ENCODE results near the gene SUN1.
A peak's percentile ranks its signal among the peaks of the same experiment; 100 is the strongest.
"Not testable (repeated sequence)": the region's sequence is repeated elsewhere in the genome, so short reads cannot be mapped to it uniquely, and the experiment has no call there.

Gene SUN1

DNA sequence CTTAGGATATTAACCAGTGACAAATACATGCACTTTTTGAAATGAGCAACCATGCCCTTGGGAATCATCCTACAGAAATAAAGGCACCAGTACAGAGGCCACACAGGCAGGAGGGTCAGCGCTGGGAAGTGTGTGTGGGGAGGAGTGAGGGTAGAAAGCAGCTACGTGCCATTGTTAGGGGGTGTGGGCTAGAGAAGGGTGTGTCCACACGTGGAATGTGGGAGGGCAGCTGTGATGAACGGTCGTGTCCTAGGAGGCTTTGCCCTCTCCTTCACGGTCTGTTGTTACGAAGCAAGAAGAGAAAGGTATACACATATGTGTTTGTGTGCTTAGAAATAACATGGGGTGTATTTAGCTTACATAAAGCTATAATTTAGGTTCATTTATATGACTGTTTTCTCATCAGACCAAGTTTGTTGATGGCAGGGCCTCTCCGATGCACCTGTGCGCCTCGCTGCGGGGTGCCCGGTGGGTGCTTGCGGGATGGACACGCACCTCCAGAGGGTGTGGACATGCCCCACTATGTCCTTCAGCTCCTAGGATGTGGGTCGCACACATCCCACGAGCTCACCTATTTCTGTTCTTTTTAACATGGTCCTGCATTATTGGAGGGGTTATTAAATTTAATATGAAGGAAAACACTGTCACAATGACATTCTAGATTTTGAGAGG is 27.2 kb downstream of the SUN1 start:
- no peak for DNase-seq

- DNase-seq, result no peak
Observed at GRCh38 chr7:860149-860548, 27.9 kb downstream of the SUN1 start.

- no peak for DNase-seq
Observed at GRCh38 chr7:861222-861621, 28.9 kb downstream of the SUN1 start.

DNA sequence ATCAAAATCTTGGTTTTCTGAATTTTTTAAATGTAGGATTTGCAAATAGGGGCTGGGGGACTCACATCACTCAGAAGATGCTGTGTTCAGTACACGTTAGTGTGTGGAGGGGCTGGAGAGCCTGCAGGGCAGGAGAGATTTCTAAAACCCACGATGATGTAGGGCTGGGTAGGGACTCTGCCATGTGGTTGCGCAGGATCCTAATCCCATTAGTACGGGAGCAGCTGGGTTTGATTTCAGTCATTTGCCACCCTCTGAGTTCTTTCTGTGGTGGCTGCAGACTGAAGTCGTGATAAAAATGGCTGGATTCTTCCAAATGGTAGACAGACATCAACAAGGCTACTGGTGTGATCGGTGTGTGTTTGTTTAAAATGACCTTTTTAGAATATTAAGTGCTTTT is 29.9 kb downstream of the SUN1 start:
- no peak for DNase-seq

- DNase-seq, result no peak
Observed at GRCh38 chr7:863106-863505, 30.8 kb downstream of the SUN1 start.

DNA sequence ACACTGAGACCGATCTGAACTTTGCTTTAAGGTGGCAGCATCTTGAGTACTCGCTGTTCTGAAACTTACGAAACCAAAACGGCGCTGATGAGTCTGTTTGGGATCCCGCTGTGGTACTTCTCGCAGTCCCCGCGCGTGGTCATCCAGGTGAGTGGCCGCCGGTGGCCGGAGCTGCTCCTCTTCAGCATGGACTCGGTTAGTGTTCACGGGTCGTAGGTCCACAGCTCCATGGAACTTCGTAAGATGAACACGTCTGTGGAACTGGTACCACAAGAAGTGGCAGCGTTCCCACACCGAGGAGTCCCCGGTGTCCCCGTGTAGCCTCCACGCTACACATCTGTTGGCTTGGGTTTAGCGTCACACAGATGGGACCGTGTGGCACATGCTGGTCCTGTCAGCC is 33.6 kb downstream of the SUN1 start:
- no peak for DNase-seq

- DNase-seq, result no peak
Observed at GRCh38 chr7:867001-867405, 34.7 kb downstream of the SUN1 start.

GRCh38 chr7:867406-868188 is 35.3 kb downstream of the SUN1 start:
- no peak for DNase-seq

GRCh38 chr7:868189-868486 is 35.9 kb downstream of the SUN1 start:
- no peak for DNase-seq

DNA sequence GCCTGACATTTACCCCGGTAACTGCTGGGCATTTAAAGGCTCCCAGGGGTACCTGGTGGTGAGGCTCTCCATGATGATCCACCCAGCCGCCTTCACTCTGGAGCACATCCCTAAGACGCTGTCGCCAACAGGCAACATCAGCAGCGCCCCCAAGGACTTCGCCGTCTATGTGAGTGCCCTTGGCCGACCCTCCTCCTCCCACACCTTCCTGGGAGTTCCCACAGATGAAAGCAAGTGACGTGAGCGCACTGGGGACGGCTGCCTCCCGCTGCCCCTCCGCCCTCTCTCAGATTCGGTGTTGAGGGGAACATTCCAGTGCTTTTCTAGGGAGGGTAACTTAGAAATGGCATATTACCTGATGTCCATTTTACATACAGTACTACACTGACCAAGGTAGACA is 37.1 kb downstream of the SUN1 start:
- no peak for DNase-seq

DNA sequence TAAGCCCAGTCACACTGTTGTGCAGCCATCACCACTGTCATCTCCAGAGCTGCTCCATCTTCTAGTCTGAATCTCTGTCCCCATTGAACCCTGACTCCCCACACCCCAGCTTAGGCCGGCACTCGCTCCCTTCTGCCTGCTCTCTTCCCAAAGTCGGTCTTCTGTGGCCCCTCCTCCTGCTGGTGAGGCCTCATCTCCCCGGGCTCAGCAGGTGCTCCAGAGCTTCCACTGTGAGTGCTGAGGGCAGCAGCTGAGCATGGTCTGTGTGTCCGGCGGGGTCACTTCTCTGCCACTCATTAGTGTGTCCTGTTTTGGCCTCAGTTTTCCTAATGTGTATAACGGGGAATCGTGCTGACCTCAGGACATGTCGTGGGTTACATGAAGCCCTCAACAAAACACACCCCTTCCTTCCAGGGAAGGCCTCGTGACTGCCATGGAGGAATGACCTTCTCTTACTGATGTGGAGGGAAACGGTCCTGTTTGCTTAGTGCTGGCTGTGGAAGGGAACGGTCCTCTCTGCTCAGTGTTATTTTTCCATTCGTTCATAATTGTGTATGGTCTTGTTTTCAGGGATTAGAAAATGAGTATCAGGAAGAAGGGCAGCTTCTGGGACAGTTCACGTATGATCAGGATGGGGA is 39.7 kb downstream of the SUN1 start:
- no peak for DNase-seq

DNA sequence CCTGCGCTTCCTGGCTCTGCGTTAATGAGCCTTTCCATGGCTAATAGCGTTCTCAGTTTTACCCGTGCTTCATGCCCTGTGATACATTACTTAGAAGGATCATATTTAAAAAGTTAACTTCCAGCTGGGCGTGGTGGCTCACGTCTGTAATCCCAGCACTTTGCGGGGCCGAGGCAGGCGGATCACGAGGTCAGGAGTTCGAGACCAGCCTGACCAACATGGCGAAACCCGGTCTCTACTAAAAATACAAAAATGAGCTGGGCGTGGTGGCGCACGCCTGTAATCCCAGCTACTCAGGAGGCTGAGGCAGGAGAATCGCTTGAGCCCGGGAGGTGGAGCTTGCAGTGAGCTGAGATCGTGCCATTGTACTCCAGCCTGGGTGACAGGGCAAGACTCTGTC is 40.4 kb downstream of the SUN1 start:
- DNase-seq, result not testable (repeated sequence)

DNA sequence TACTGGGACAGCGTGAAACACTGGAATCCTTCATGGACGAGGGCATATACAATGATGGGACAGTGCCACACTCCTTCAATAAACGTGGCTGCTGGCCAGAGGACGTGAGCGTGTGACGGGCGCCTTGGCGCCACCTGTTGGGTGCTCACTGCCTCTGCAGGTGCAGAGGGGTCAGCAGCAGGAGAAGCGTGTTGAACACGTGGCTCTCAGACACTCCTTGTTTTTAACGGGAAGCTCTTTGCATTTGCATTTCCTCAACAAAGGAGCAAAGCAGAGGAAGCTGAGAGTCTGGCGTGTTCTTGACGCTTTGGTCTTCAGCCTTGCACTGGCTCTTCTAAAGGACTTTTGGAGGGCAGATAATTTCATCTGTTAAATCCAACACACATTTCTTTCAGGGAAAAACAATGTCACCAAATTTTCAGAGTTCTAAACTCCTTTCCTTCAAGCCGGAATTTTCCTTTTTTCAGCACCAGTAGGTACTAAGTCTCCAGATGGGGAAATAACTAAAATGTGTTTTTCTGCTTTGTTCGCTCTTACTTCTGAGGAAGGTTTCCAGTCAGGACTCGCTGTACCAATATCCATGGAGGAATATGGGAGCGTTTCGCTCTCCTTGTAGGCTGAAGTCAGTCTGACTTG is 41.2 kb downstream of the SUN1 start:
- peak; percentile 68 for DNase-seq

- DNase-seq, result no peak
Observed at GRCh38 chr7:874031-874749, 41.9 kb downstream of the SUN1 start.

- no peak for DNase-seq
Observed at GRCh38 chr7:875051-875450, 42.8 kb downstream of the SUN1 start.

GRCh38 chr7:875476-876076 is 43.3 kb downstream of the SUN1 start:
- no peak for DNase-seq

DNA sequence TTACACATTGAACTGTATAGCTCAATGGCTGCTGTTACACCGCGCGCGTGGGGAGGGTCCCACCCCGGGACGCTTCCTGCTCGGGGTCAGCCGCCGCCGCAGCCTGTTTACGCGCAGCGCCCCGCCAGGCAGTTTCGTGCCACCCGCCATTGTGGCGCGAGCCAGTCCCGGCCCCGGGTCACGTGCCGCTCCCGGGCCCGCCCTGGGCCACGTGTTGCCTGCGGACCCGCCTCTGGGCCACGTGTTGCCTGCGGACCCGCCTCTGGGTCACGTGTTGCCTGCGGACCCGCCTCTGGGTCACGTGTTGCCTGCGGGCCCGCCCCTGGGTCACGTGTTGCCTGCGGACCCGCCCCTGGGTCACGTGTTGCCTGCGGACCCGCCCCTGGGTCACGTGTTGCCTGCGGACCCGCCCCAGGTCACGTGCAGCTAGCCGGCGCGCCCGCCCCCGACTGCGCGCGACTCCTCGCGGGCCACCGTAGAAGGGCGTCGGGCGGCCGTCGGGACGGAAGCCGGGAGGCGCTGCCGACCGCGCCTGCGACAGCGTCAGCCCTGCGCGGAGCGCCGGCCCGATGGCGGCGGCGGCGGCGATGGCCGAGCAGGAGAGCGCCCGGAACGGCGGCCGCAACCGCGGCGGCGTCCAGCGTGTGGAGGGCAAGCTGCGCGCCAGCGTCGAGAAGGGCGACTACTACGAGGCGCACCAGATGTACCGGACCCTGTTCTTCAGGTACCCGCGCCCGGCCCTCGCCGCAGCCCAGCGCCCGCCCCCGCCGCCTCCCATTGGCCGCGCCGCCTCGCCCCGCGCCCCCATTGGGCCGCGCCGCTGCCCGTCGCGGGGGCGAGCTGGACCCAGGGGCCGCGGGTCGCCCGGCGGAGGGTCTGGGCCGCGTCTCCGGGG is 44.0 kb downstream of the SUN1 start, which contains the start of gene GET4:
TSS of gene GET4 (plus strand) at position 478 of the 895 bp plus-strand sequence. CDS start at position 570, 92 bp downstream.
- peak; percentile 89 for DNase-seq

DNA sequence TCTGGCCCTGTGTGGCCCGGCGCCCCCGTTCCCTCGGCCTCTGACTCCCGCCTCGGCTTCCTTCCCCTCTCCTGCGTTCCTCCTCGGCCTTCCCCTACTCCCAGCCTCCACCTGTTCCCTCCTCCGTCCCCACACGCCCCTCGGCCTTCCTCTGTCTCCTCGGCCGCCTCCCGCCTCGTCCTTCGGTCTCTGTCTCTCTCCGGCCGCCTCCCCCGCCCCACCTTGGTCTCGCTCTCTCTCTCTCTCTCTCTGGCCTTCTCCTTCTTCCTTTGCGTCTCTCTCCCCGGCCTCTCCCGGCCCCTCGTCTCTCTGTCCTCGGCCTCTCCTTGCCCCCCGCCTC is 44.7 kb downstream of the SUN1 start:
- no peak for DNase-seq

DNA sequence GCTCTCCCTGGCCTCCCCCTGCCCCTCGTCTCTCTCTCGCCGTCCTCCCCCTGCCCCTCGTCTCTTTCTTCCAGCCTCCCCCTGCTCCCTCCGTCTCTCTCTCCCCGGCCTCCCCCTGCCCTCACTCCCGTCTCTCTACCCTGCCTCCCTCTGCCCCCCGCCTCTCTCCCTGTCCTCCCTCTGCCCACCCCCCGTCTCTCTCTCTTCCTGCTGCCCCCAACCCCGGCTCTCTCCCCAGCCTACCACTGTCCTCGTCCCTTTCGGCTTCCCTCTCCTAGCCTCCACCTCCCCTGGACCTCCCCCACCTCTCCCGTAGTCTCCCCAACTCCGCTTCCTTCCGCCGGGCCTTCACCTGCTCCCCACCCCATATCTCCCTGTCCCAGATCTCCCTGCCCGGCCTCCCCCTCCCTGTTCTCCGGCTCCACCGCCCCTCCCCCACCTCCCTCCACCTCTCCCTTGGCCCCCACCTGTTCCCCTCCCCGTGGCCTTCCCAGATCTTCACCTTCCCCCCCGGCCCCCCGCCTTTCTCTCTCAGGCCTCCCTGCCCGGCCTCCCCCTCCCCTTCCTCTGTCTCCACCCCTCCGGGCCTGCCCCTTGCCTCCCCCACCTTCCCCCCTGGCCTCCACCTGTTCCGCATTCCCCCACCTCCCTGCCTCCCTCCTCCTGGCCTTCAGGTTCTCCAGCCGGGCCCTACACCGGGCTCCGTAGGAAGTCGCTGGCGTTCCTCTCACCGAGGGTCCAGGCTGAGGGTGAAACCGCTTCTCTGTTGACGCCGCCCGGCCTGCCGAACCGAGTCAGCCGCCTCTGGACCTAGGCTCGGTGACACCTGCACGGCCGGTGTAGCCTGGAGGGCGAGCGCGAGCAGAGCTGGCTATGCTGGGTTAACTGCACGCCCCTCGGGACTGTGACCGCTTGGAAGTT is 45.3 kb downstream of the SUN1 start:
- no peak for DNase-seq

DNA sequence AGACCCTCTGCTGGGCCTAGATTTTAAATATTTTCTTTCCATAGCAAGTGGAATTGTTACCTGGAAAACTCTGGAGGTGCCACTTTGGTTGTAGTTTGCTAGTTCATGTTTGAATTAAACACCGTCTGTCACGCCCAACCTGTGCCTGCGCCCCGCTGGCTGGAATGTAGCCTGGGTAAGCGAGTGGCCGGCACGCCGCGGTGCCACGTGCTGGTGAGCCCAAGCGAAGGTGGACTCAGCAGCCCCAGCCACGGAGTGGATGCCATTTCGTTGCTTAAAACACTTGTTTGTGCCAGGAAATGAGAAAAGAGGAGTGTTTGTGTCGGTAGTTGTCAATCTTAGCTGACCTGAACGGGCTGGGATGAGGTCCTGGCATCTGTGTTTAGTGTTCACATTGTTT is 46.8 kb downstream of the SUN1 start:
- no peak for DNase-seq

DNA sequence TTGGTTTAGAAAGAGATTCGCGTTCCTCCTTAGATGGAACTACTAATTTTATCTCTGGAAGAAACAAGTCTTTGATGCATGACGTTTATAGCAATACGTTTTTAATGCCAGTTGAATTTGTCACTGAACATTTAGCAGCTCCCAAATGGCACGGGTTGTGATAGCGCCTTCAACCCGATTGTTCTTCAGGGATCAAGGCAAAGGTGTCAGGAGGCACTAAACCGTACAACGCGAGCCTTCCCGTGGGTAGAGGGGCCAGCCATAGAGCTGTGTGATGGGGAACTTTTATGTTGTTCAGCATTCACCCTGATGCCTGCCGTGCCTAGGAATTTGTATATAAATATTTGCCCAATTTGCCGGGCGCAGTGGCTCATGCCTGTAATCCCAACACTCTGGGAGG is 47.4 kb downstream of the SUN1 start:
- DNase-seq, result no peak
